GM18517 (cell line): ENCODE data around the gene RBMS3.
"Not testable (repeated sequence)": the region's sequence is repeated elsewhere in the genome, so short reads cannot be mapped to it uniquely, and the experiment has no call there.

Experiments
- ATAC-seq: cut with Tn5 transposase; IDR thresholded peaks from one replicate; pipeline ENCODE4 v1.9.1; 2021; ENCODE audit warnings: mild to moderate bottlenecking, moderate library complexity; ENCODE audit not compliant: unreplicated experiment

RBMS3 gene

DNA sequence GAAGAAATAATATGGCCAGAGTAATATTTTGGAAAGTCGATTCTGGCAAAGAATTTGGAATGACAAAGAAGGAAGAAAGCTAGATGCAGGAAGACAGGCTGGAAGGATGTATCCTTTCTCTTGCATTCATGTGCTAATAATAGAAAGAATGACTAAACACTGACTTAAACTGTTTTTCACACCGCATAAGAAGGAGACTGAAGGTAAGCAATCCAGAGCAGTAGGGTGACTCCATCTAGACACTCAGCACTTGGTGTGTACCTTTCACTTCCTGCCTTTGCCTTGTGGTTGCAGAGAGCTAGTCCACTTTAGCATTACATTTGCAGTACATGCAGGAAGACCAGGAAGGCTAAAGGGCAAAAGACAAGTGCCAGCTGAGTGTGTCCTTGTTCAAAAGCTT, 234.6 kb downstream of the RBMS3 start:
- no peak for ATAC-seq

DNA sequence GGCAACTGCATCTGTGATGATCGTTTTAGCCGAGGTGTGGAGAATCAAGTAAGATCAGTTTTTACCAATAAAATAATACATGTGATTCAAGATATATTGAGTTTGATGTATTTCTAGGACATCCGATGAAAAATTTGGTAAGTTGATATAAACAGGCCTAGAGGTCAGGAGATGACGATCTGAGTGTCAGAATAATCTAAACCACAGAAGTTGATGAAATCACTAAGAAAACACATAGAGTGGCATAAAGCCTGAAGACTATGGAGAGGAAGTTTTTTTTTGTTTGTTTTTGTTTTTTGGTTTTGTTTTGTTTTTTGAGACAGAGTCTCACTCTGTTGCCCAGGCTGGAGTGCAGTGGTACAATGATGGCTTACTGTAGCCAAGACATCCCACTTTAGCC, 235.3 kb downstream of the RBMS3 start:
- no peak for ATAC-seq

DNA sequence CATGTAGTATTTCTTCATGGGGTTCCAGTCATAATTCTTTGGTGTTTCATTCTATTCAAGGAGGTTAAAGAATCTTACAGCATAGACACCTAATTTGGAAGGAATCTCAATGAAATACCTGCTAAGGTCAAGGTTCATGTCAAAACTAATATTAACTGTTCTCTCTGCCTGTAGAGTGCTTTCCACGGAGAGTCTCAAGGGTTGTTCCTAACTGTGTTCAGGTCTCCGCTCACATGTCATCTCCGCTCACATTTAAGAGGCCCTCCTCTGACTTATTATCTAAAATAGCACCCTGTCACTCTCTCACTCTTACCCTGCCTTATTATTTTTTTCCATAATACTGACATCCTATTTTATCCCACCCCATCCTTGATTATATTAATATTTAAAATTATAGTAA, 239.9 kb downstream of the RBMS3 start:
- no peak for ATAC-seq

DNA sequence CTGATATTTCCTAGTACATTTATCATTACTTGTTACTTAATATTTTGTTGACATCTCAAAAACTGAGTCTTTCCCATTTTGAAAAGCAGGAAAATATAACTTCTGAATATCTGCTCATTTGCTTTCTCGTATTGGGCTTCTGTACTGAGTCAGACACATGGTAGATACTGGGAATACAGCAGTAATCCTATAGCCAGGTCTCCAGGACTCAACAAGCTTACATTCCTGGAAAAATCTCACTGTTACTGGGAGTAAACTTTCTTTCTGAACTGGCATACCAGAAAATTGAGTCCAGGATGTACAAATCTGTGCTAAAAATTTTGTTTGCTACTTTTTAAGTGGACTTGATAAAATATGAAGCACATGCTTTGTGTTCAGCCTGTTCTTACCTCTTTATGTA, 240.4 kb downstream of the RBMS3 start:
- ATAC-seq, result no peak

DNA sequence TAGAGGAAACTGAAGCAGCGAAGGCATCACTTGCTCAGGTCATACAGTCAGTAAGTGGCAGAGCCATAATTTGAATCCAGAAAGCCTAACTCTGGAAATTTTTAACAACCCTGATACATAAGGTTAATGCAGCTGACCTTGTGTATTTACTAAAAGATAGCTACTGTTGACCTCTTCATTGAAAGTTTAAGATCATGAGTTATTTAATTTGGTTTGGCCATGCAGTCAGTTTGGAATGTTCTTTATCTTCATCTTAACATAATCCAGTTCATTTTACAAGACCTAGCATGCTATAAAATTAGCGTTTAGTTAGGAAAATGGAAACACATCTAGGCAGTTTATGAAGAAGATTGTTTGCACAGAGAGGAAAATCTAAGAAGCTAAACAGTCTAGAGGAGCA, 240.9 kb downstream of the RBMS3 start:
- no peak for ATAC-seq

DNA sequence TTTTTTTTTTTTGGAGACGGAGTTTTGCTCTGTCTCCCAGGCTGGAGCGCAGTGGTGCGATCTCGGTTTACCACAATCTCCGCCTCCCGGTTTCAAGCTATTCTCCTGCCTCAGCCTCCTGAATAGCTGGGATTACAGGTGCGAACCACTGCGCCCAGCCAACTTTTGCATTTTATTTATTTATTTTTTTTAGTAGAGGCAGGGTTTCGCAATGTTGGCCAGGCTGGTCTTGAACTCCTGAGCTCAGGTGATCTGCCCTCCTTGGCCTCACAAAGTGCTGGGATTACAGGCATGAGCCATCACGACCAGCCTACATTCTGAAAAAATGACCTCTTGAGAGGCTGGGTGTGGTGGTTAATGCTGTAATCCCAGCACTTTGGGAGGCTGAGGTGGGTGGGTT, 243.6 kb downstream of the RBMS3 start:
- not testable (repeated sequence) for ATAC-seq

DNA sequence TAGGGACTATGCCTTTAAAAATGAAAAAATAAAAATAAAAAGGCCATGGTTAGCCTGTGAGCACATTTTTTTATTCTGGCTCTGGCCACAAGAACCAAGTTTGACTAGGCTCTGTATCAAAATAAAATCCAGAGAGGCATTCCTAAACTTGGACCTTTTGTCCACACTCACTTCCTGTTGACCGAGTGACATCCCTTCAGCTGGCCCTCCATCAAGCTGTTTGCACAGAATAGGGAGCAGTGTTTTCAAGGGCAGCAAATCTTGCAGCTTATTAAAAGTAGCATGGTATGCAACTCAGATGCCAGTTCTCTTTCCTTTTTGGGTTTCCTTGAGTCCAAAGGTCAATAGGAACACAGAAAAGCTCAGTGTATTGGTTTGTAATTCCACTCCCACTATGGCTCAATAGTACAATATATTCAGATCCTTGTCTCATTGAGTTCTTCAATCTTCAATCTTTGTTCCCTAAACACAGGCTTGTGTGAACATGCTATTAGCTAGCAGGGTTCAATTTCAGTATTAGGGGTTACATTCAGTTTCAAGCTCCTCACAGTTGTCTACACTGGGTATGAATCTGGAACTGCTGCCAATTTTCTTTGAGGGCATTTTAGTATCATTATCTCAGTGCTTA, 244.5 kb downstream of the RBMS3 start:
- ATAC-seq, result no peak

DNA sequence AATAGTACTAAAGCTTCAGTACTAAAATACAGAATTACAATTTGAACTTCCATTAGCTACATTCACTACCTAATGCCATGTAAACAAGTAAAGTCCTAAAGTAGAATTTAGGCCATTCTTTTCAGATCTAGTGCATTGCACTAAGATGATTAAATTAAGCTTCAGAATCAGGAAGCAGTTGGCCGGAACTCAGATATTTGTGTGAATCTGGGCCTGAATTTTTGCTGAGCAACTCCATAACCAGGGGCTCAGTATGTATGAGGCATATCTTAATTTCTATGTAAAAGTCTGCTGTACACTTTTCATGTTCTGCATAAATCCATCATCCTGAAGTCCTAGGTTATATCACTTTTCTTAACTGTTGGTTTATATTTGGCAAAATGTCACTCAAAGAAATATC, 246.4 kb downstream of the RBMS3 start:
- no peak for ATAC-seq

DNA sequence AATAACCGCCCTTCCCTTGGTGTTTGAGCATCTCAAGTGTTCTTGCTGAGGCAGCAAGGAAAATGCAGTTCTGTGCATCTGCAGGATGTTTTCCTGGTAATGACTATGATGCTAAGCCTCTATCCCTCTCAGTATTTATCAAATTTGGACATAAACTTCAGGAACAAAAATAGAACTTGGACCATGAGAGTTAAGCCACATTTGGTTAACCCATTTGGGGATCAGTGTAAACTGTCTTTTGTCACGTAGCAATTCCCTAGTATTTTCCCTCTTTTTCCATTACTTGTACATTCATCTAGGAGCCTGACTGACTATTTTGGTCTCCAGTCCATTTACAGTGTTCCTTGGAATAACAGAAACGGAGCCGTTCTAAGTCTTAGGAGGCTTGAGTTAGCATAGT, 250.8 kb downstream of the RBMS3 start:
- no peak for ATAC-seq

DNA sequence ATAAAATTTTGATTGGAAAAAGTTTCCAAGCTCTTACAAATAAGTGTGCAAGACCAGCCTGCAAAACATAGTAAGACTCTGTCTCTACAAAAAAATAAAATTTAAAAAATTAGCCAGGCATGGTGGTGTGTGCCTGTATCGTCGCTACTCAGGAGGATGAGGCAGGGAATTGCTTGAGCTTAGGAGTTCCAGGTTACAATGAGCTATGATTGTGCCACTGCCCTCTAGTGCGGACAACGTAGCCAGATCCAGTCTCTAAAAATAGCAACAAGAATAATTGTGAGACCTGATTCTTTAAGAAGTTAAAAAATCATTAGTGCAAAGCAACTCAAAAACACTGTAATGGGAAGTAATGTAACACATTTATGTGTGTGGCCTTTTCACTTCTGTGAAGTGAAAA, 251.6 kb downstream of the RBMS3 start:
- no peak for ATAC-seq

DNA sequence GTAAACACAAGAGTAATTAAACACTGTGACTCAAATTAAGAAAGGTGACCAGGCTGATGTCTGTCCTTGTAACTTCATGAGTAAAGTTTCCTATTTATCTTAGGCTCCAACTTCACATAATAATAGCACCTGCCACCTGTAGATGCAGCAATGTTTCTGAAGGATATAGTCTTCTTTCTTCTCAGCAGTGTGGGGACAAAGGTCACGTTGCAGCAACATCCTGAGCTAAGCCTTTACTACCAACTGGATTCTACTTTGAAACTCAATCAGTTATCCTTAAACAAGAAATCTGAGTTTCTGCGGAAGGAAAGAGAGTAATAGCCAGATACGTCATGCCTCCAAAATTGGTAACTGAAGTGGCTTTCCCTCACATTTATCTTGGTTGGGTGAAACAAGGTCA, 253.1 kb downstream of the RBMS3 start:
- no peak for ATAC-seq

DNA sequence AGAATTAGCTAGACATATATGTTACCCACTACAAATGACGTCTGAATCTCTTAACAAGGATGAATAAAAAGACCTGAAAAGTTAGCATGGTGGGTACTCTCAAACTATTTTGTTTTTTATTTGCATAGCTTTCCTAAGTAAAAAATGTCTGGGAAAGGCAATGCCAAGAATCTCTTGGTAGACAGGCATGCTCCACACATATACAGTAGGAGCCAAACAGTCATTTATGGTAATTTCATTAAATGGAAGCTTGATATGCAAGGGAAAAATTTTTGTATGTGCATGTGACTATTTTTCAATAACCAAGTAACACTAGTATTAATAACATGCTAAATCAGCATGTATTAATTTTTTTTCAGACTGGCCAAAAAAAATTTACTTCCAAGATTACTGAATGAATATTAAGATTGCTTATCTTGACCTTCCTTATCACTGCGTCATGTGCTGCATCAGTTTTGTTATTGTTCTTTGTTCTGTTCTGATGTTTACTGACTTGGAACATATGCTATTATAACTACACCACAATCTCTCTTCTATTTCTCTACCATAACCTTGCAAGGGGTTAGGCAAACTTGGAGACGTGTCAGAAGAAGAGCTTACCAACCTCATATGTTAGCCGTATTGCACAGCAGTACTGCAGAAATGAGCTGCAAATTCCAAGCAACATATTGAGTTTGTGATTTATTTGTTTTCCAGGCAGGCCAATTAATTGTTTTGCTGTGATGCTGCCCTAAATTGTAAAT, 255.3 kb downstream of the RBMS3 start:
- no peak for ATAC-seq

DNA sequence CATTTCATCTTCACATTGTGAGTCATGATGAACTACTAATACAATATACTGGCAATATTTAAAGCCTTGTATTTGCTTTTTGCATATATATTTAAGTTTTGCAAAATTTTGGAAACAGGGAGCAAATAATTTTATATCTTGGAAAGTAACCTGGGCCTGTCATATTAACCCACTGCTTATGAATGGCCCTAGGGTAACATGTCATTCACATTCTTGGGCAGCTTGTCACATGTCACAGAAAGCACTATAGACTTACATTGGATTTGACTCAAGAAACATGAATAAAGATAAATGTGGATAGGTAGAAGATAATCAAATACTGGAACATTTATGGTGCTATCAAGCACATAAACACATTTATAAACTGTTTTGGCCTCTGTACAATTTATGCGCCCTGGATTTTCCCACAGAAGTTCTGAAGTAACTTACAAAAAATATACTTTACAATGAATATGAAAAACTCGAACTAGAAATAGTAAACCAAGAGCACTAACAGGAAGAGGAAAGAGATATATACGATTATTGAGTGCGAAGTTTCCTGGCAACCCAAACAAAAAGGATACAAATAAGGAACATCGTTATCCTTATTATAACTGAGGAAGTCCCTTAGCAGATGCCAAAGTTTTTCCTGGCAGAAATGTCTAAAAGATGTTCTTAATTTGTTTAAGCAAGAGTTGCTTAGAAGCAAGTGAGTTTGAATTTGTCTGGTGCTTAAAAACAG, 257.2 kb downstream of the RBMS3 start:
- no peak for ATAC-seq

DNA sequence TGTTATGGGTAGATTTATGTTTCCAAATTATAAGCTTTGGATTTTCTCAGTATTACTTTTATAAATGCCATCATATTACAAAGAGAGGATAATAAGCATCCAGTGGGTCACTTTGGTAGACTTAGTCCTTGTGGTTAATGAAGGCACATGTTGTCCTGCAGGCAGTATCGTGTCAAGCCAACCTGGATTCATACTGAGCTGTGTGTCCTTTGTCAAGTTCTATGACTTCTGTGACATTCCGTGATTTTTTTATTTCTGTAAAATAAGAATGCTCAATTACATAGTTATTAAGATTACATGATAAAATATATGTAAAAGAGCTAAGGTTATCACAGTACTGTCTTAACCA, 257.7 kb downstream of the RBMS3 start:
- no peak for ATAC-seq

DNA sequence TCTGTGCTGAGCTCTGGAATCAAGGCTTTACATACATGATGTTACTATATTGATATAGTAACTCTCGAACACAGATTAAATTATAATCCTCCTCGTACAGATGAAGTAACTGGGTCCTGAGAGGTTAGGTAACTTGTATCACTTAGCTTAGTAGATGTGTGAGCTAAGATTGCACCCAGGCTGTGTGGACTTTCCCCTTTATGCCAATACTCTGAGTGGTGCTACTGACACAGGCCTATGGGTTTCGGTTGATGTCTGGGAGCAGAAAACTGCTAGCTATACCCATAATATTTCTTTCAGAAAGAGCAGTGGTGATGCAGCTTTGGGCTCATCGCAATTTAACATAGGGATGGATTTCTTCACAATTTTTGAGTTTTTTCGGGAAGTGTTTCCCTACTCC, 259.7 kb downstream of the RBMS3 start:
- no peak for ATAC-seq

DNA sequence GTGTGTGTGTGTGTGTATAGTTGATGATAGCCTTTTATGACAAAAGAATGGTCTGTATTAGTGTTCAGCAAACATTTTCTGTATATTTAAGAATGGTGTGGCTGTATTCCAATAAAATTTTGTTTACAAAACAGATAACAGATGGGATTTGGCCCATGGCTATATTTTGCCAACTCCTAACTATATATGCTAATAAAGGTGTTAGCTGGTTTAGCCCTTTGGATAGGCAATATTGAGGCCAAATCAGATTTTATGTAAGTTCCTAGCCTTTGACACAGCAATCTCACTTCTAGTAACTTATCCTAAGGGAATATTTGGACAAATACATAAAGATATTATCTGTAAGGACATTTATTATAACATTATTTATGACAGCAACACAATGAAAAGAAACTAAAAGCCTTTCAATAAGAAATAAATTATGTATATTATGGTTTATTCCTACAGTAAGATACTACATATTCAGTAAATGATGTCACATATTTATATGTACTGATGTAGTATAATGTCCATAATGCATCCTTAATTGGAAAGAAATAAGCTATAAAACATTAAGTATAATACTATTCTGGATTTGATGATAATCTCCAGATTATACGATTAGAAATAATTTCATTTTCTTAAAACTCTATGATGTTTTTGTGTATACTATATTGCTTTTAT, 264.0 kb downstream of the RBMS3 start:
- ATAC-seq, result no peak

DNA sequence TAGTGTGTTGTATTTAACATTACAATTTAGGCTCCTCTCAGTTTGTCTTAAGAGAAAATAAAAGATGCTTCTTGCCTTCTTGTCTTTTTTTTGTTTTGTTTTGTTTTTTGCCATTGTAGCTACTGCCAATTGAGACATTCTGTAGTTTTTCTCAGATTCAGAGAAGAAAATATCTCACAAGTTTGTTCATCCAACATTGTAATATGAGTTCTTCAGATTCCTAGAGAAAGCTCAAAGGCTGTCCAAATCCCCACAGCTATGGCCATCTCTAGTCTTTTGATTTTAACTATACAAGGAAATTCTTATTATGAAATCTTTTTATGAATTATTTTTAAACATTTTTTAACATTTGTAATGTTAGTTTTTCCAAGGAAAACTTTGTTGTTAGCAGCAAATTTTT, 264.7 kb downstream of the RBMS3 start:
- no peak for ATAC-seq

DNA sequence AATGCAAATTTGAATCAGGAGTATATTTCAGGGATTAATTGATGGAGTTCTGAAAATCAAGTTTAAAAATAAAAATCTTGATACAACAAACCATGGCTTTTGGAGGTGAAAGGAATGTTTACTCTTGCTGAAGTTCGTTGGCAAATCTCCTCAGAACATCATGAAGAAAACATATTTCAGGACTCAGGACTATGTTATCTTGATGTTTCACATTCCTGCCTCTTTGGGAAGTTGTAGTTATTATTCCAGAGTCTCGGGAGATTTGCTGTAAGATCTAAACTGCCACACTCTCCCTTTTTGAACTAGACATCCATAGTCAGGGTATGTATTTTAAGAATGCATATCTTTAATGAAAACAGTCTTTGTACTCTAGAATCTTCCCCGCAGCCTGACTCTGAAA, 271.2 kb downstream of the RBMS3 start:
- ATAC-seq, result no peak

DNA sequence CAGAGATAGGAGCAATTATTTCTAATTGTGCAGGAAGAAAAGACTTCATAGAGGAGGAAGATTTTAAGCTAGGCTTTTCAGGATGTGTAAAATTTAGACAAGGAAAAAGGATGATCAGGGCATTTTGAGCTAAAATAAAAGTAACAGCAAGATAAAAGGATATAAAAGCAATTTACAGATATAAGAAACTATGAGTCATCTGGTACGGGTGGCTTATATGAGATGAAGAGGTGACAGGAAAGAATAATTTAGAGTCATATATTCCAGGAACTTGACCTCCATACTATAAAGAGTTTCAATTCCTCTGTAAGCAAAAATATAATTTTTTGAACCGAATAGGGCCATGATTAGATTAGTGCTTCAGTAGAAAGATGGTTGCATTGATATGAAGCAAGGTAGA, 273.7 kb downstream of the RBMS3 start:
- ATAC-seq, result no peak

DNA sequence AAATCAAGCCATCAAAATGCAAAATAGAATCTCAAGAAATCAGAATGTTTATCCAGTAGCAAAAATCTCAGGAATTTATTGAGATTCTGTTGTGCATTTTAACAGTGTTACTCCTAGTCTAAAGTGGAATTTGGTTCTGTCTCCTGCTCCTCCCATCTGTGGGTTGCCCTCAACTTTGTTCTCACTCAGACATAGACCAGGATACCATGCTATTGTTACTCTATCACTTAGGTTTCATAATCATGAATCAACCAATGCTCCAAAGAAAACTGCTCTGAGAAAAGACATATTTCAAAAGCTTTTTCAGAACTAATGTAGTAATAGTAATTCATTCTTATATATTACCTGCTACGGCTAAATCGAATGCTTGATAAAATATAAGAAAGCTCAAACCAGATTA, 274.7 kb downstream of the RBMS3 start:
- ATAC-seq, result no peak

DNA sequence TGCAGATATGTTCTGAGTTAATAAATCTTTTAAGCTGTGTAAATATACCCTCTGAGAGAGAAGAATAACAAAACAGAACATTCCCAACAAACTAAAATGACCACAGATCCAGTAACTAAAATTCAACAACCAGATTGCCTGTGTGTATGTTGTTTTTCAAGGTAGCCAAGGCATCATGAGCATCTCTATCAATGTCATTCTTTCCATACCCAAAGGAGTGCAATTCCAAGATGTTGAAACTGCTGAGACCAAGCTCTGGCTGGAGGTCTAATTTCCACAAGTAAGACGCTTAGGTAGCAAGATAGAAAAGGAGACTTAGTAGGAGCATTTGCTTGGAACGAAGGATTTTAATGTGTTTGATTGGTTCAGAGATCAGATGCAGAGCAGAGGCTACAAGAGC, 276.3 kb downstream of the RBMS3 start:
- no peak for ATAC-seq

DNA sequence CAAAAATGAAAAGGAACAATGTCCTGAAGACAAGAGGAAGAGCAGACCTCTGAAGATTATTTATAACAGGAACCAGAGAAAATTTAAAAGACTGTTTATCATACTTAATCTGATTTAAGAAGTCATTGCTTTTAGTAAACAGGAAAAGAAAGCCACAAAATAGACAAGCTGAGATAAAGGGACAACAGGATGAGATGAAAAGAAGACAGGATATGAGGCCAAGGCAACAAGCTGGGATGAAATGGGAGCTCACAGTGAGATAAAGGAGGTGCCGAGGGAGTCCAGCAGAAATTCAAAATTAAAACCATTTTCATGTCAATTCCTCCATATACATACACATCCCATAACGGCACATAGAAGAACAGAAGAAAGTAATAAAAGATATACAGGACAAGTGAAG, 277.0 kb downstream of the RBMS3 start:
- no peak for ATAC-seq
